T-helper 1 cell (primary cell): ENCODE results near the gene CGN.

Experiments used
- DNase-seq, 5 donors: peaks; one replicate each; pipeline ENCODE4 v3.0.0-alpha.2; 2012 to 2020

CGN gene

GRCh38 chr1:151526735-151527525 lies 15.7 kb downstream of the CGN start:
- DNase-seq: no peak

DNA sequence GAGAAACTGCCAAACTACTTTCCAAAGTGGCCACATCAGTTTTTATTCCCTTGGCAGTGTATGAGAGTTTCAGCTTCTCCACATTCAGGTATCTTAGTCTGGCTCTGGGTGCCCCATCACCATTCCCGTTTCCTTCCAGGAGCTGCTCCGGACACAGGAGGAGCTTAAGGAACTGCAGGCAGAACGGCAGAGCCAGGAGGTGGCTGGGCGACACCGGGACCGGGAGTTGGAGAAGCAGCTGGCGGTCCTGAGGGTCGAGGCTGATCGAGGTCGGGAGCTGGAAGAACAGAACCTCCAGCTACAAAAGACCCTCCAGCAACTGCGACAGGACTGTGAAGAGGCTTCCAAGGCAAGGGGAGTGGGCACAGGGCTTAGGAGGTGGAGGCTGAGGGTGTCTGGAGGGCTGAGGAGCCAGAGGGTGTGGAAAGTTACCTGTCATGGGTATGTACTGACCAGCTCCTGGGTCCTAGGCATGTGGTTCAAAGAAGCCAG lies 18.1 kb downstream of the CGN start:
- DNase-seq: no peak

GRCh38 chr1:151529781-151530180 lies 18.6 kb downstream of the CGN start:
- DNase-seq: no peak

GRCh38 chr1:151530461-151530860 lies 19.3 kb downstream of the CGN start:
- DNase-seq: no peak

DNA sequence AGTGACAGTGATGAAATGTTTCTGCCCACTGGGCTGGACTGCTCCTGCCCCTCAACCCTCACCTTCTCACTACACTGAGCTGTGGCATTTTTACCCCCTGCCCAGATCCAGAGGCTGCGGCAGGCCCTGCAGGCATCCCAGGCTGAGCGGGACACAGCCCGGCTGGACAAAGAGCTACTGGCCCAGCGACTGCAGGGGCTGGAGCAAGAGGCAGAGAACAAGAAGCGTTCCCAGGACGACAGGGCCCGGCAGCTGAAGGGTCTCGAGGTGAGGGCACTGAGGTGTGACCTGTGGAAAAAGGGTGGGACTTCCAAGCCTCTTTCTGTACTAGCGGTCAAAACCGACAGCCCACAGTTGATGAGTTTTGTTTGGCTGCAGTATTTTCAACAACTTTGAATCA lies 22.7 kb downstream of the CGN start:
- no peak for DNase-seq

DNA sequence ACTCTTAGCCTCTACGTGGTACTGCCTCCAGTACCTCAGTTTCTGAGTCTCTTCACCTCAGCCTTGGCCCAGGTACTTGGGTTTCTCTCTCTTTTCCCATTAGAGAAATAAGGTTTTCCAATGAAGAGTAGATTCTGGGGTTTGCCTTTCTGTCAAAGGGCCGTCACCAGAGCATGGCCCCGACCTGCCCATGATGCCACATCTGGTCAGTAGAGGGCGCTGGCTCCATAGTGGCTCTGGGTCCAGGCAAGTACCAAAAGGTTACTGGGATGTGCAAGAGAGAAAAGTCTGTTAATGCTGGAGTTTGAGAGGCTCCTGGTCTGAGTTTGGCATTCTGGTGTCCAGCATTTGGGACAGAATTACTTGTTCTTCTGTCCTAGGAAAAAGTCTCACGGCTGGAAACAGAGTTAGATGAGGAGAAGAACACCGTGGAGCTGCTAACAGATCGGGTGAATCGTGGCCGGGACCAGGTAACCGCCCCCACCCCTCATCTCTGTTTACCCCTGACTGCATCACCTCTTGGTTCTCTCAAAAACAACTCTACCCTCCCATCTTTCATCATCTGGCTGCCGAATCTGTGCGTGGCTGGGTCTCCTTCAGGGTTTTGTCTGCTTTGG lies 23.6 kb downstream of the CGN start:
- DNase-seq: peak; percentile 33 to 69 (median 58)

GRCh38 chr1:151535326-151536271 lies 24.4 kb downstream of the CGN start:
- no peak for DNase-seq

DNA sequence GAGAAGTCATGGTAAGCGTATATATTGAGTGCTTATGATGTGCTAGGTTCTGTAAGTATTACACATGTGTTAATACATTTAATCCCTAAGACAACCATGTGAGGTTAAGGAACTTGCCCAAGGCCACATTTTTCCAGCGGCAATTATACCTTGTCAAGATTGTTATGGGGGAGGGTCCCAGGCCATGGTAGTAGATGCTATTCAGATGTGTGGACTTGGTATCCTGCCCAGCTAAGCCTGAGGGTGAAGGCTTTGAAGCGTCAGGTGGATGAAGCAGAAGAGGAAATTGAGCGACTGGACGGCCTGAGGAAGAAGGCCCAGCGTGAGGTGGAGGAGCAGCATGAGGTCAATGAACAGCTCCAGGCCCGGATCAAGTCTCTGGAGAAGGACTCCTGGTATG lies 25.3 kb downstream of the CGN start:
- DNase-seq: no peak

GRCh38 chr1:151537112-151537511 lies 25.9 kb downstream of the CGN start:
- DNase-seq: no peak

DNA sequence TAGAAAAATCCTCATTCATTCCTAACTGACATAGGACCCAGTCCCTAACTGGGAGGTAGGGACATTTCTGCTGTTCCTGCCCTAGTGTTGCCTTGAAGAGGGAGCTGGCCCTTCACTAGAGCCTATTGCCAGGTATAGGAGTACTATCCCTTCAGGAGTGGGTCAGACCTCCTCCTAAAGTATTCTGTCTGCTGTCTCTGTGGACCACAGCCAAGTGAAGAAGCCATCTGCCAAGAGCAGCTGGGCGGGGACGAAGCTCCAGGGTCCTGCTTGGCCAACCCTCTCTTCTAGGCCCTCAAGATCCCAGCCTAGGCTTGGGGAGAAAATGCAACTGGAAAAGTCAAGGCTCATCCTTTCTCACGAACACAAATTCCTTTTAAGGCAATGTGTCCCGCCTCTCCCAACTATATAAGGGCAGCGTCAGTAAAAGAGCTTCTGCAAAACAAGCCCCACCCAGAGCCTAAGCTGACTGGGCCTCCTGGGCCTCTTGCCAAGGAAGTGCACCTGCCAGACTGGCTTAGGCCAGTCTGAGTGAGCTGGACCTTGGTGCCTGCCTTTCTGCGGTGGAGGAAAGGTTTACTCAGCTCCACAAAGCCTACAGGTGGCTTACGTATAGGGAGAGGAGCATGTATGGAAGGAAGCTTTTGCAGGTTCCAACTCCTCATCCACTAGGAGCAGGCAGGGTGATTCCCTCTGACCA lies 28.3 kb downstream of the CGN start:
- DNase-seq: peak in 2 of 5 donors; percentile 13 to 59

GRCh38 chr1:151540021-151540981 lies 29.1 kb downstream of the CGN start, which contains the start of gene TUFT1:
Gene TUFT1, plus strand, starts transcription at chr1:151540309. Its CDS starts 58 bp downstream, at chr1:151540367.
- DNase-seq: peak; percentile 88 to 94 (median 91)

GRCh38 chr1:151540982-151541377 lies 29.8 kb downstream of the CGN start:
- no peak for DNase-seq

GRCh38 chr1:151541752-151542151 lies 30.6 kb downstream of the CGN start:
- no peak for DNase-seq

DNA sequence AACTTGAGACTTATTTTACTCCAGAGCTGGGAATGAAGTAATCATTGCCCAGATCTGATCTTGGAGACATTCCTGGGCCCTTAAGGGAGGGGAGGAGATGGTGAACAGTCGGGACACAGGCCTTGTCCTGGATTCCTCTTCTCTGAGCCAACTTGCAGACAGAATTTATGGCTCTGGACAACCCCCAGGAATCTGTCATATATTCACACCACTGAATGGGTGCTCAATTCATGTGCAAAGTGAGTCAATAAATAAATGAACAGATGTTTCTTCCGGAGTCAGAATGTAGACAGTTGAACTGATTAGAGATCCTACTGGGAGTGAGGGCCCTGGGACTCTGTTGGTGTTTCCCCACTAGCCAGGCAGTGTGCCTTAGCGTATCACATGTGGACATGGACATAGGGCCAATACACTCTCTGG lies 31.5 kb downstream of the CGN start:
- no peak for DNase-seq

- DNase-seq: no peak
These were observed 34.4 kb downstream of the CGN start for GRCh38 chr1:151545542-151545941.

GRCh38 chr1:151546011-151546925 lies 35.1 kb downstream of the CGN start:
- no peak for DNase-seq

DNA sequence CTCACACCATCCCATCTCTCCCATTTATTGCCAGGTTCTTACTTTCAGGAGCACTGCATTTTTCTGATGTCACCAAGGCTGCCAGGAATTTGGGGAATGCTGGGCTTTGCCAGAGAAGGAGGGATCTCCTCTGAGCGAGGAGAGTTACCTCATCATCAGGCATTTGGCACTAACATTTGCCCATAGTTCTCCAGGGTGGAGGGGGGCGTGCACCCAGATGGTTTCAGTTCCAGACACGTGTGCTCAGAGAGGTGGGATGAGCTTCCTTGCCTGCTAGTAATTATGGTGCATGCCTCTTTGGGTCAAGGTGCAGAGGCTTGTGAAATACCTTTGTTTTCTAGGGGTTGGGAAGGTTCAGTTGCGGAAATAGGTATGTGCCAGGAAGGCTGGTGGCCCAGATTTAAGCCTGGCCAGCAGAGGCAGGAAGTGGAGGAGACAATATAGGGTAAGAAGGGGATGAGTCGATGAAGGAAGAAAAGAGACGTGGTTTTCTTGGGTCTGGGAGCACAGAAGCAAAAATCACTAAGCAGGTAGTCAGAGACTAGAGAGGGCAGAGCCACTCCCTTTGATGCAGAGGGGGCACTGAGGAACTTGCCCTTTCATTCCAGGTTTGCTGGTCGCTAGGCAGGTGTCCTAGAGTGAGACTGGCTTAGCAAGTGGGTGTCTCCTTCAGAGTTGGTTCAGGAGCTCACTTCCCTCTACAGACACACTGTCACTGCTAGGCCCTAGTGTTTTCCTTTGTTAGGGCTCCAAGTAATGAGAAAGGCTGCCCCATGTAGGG lies 36.1 kb downstream of the CGN start:
- DNase-seq: no peak

GRCh38 chr1:151547900-151548230 lies 36.7 kb downstream of the CGN start:
- no peak for DNase-seq

- no peak for DNase-seq
These were observed 38.0 kb downstream of the CGN start for GRCh38 chr1:151549199-151549598.
